Caki2 (cell line): ENCODE data around the gene ANGPTL7. TPM values are rescaled to one million over a fixed set of nuclear protein-coding genes. Genes with fewer than 3 reads are reported as not detected.

ENCODE experiments used
- DNase-seq: peaks from one replicate; pipeline ENCODE4 v3.0.0-alpha.2; 2015; ENCODE audit warnings: low read depth
- in situ Hi-C: cut with HindIII; loops from 2 replicates; pipeline ENCODE4 v1.10.0; 2016; ENCODE audit warnings: low sequenced_read_pairs, low pct_unique_long_range_greater_than_20kb, mixed read lengths
- total RNA-seq: library from RNA; depleted of rRNA; stranded (reverse); fragments of >200 nt; shearing (Covaris generic); gene quantifications from 2 replicates; pipeline ENCODE4 v1.2.3, GENCODE V29; 2014; ENCODE audit warnings: low replicate concordance; rRNA removed

Gene ANGPTL7
- total RNA-seq, 1 experiment from 2014 or later: not detected

- no peak for DNase-seq
- in situ Hi-C loops: no loop called here
Measured at GRCh38 chr1:11233208-11233607, 44.1 kb downstream of the ANGPTL7 start.

DNA sequence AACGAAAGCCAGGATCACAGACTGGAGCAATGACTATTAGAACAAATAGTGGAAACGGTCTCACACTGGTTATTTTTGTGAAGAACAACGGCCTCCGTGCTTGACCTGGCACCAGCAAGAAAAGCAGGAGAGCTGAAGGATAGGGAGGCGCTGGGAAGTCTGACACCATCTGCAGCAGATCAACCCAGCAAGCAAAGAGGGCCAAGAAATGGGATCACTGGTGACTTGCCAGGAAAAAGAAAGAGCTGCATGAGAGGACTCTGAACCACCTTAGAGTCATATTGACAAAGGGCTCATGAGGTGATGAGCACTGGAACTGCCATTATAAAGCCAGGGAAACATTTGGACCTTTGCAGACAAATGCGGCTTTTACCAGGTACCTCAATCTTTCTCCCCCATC, 48.2 kb downstream of the ANGPTL7 start:
- in situ Hi-C loops: no loop called here
- no peak for DNase-seq

DNA sequence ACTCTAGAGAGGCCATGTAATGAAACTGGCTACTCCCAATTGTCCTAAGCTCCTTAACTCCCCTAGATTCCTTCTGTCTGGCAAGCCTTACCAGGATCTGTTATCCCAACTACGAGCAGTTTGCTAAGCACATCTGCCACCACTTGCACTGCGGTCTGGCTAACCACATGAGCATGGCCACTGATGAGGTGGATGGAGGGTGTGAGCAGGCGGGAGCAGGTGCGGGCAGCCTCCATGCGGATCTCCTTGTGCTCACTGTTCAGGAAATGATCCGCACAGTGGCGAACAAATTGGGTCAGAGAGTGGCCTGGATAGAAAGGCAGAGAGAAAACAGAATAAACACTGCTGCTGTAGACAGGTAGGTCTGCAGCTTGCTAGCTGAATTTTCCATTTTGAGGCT, 49.2 kb downstream of the ANGPTL7 start:
- DNase-seq: no peak
- in situ Hi-C loops: no loop called here

- DNase-seq: no peak
- in situ Hi-C loops: no loop called here
Measured at GRCh38 chr1:11245248-11245647, 56.1 kb downstream of the ANGPTL7 start.

Other genes starting within 250 kb of the ANGPTL7 start
- gene TARDBP, start 176.7 kb upstream of the ANGPTL7 start, total RNA-seq: 21.2 and 70.9 TPM in 2 replicates
- not detected in 2 replicates for gene MASP2, start 142.1 kb upstream of the ANGPTL7 start, total RNA-seq
- 21.0 and 34.3 TPM in 2 replicates for gene SRM, start 129.3 kb upstream of the ANGPTL7 start, total RNA-seq
- 32.1 and 56.5 TPM in 2 replicates for gene EXOSC10, start 89.5 kb upstream of the ANGPTL7 start, total RNA-seq
- gene MTOR, start 73.2 kb downstream of the ANGPTL7 start, total RNA-seq: 9.6 and 11.2 TPM in 2 replicates
- gene UBIAD1, start 83.8 kb downstream of the ANGPTL7 start, total RNA-seq: 4.0 and 8.5 TPM in 2 replicates